ENCODE data around the gene CDA. TPM values are rescaled to one million over a fixed set of nuclear protein-coding genes. Genes with fewer than 3 reads are reported as not detected.

CDA gene
- total RNA-seq, 1 experiment from 2014 or later = 6.5 TPM

- Histone ChIP-seq H2AK5ac (ENCODE audit: insufficient read length, low read length) (no peak overlapping the region), H4K91ac (ENCODE audit: insufficient read length, low read depth, low read length) (no peak overlapping the region), H2BK120ac (ENCODE audit: low read depth, low read length, poor library complexity, severe bottlenecking) (no peak overlapping the region), H3K4me1 (ENCODE audit: insufficient read depth, low read length) (no peaks in the 10 kb centered on the region), H3K4ac (ENCODE audit: low read depth, low read length) (no peak overlapping the region), H3K79me1 (ENCODE audit: insufficient read depth, low read depth, low read length, poor library complexity, severe bottlenecking) (no peaks in the 10 kb centered on the region), H2BK5ac (ENCODE audit: insufficient read length, low read length) (no peak overlapping the region), H2BK15ac (ENCODE audit: low read depth, low read length) (no peak overlapping the region), H3K9me3 (ENCODE audit: control insufficient read depth, low read depth, low read length) (no peaks in the 10 kb centered on the region), H3K23ac (ENCODE audit: insufficient read length, low read depth, low read length) (no peak overlapping the region), H3K79me2 (ENCODE audit: insufficient read depth, low read length) (no peaks in the 10 kb centered on the region), H4K20me1 (ENCODE audit: control insufficient read depth, insufficient read depth, insufficient read length) (no peaks in the 10 kb centered on the region), H3T11ph (ENCODE audit: low read length) (no peak overlapping the region), H3K14ac (ENCODE audit: insufficient read depth, low read length) (no peak overlapping the region), H3K18ac (ENCODE audit: insufficient read length, low read depth, low read length) (no peak overlapping the region), H3K27ac (ENCODE audit: insufficient read length, low read depth, low read length) (no peak overlapping the region), H3K23me2 (ENCODE audit: insufficient read length, low read depth, low read length, poor library complexity, severe bottlenecking) (no peaks in the 10 kb centered on the region), H3K27me3 (ENCODE audit: insufficient read depth, low read length) (no peaks in the 10 kb centered on the region; the same call in 1 of the 2 replicates), H2BK12ac (ENCODE audit: insufficient read length, low read depth, low read length) (no peak overlapping the region), H4K5ac (ENCODE audit: insufficient read length, low read depth, low read length) (no peak overlapping the region), H3K9ac (ENCODE audit: extremely low read depth, insufficient read length, low read length) (no peak overlapping the region), H2BK20ac (ENCODE audit: low read depth, low read length, poor library complexity, severe bottlenecking) (no peak overlapping the region), H4K8ac (replicated peaks; ENCODE audit: insufficient read length, low read depth, low read length) (no peak overlapping the region), H3K4me2 (ENCODE audit: insufficient read depth, insufficient read length, low read length) (no peak overlapping the region), H2AFZ (ENCODE audit: low read length) (no peak overlapping the region), H3K56ac (ENCODE audit: insufficient read length, low read depth, low read length) (no peak overlapping the region)
- H3K9me3 Mint-ChIP-seq = peaks cover 0 to 3% of the 10 kb centered on the region in 2 experiments; a peak in 1 of 5 replicates
- H3K4me1 Mint-ChIP-seq = peaks cover 3 to 5% of the 10 kb centered on the region in 2 experiments; a peak in 2 of 4 replicates
- no CpG with 5 or more reads among the region's 5 CpGs for WGBS (ENCODE audit: extremely low coverage, insufficient read length, low lambda C conversion rate)
- H3K4me3 Mint-ChIP-seq = no peak overlapping the region
- DNase-seq = no peak
- TF ChIP-seq CTCF (conservative IDR thresholded peaks at IDR 0.05) = no peak
- no peaks in the 10 kb centered on the region for H3K36me3 Mint-ChIP-seq (ENCODE audit: insufficient read depth in 1 of 3, low read depth in 3 of 3)
- H3K27ac Mint-ChIP-seq = no peak overlapping the region
- H3K27me3 Mint-ChIP-seq (ENCODE audit: low read depth) = peaks cover 63% of the 10 kb centered on the region
Measured at GRCh38 chr1:20571427-20571826, 17.5 kb upstream of the CDA start.

Measured in H9 (cell line).